PC-9 (cell line): ENCODE results near the gene SLAMF1.

Source experiments
- EZH2 ChIP-seq: fragments of 200-600 bp; sonication (generic); IDR thresholded peaks from 2 replicates; pipeline ENCODE4 v1.8.0; 2017; ENCODE audit warnings: antibody characterized with exemption, low read depth
- TF ChIP-seq, protein P1 (sequence below): fragments of 200-600 bp; sonication (generic); conservative IDR thresholded peaks from 2 replicates; pipeline ENCODE4 v1.6.1; 2017; ENCODE audit warnings: mixed run types, antibody characterized with exemption, mild to moderate bottlenecking, moderate library complexity

- TF ChIP-seq, protein P1, sequence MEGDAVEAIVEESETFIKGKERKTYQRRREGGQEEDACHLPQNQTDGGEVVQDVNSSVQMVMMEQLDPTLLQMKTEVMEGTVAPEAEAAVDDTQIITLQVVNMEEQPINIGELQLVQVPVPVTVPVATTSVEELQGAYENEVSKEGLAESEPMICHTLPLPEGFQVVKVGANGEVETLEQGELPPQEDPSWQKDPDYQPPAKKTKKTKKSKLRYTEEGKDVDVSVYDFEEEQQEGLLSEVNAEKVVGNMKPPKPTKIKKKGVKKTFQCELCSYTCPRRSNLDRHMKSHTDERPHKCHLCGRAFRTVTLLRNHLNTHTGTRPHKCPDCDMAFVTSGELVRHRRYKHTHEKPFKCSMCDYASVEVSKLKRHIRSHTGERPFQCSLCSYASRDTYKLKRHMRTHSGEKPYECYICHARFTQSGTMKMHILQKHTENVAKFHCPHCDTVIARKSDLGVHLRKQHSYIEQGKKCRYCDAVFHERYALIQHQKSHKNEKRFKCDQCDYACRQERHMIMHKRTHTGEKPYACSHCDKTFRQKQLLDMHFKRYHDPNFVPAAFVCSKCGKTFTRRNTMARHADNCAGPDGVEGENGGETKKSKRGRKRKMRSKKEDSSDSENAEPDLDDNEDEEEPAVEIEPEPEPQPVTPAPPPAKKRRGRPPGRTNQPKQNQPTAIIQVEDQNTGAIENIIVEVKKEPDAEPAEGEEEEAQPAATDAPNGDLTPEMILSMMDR: no peak
- no peak for TF ChIP-seq EZH2
These were observed 71.7 kb downstream of the SLAMF1 start for GRCh38 chr1:160575112-160575664.
